Measurements from ENCODE around the gene ANKMY1.

The ANKMY1 gene

GRCh38 chr2:240579771-240580614 is 22.2 kb upstream of the ANKMY1 start:
- DNase-seq (ENCODE audit: low read depth): no peak

GRCh38 chr2:240579071-240579762 is 21.4 kb upstream of the ANKMY1 start:
- DNase-seq (ENCODE audit: low read depth): no peak

- DNase-seq (ENCODE audit: low read depth): no peak
These were observed 20.7 kb upstream of the ANKMY1 start for GRCh38 chr2:240578488-240578887.

- DNase-seq (ENCODE audit: low read depth): no peak
These were observed 20.3 kb upstream of the ANKMY1 start for GRCh38 chr2:240578110-240578450.

- no peak for DNase-seq (ENCODE audit: low read depth)
These were observed 19.7 kb upstream of the ANKMY1 start for GRCh38 chr2:240577281-240578109.

- no peak for DNase-seq (ENCODE audit: low read depth)
These were observed 18.8 kb upstream of the ANKMY1 start for GRCh38 chr2:240576436-240577205.

- DNase-seq (ENCODE audit: low read depth): no peak
These were observed 18.2 kb upstream of the ANKMY1 start for GRCh38 chr2:240576036-240576435.

GRCh38 chr2:240575101-240575965 is 17.5 kb upstream of the ANKMY1 start:
- DNase-seq (ENCODE audit: low read depth): no peak

- no peak for DNase-seq (ENCODE audit: low read depth)
These were observed 16.8 kb upstream of the ANKMY1 start for GRCh38 chr2:240574386-240575100.

GRCh38 chr2:240573516-240574385 is 16.0 kb upstream of the ANKMY1 start:
- no peak for DNase-seq (ENCODE audit: low read depth)

- no peak for DNase-seq (ENCODE audit: low read depth)
These were observed 15.3 kb upstream of the ANKMY1 start for GRCh38 chr2:240573071-240573515.

- no peak for DNase-seq (ENCODE audit: low read depth)
These were observed 14.6 kb upstream of the ANKMY1 start for GRCh38 chr2:240572141-240573031.

GRCh38 chr2:240571314-240571973 is 13.7 kb upstream of the ANKMY1 start:
- no peak for DNase-seq (ENCODE audit: low read depth)

GRCh38 chr2:240570531-240571313 is 12.9 kb upstream of the ANKMY1 start:
- no peak for DNase-seq (ENCODE audit: low read depth)

- DNase-seq (ENCODE audit: low read depth): no peak
These were observed 12.3 kb upstream of the ANKMY1 start for GRCh38 chr2:240569998-240570530.

GRCh38 chr2:240569523-240569997 is 11.8 kb upstream of the ANKMY1 start:
- no peak for DNase-seq (ENCODE audit: low read depth)
